Measurements from ENCODE around the gene GRAMD1C.

The GRAMD1C gene

GRCh38 chr3:113805249-113805648 lies 33.3 kb upstream of the GRAMD1C start:
- TF ChIP-seq, protein P1, sequence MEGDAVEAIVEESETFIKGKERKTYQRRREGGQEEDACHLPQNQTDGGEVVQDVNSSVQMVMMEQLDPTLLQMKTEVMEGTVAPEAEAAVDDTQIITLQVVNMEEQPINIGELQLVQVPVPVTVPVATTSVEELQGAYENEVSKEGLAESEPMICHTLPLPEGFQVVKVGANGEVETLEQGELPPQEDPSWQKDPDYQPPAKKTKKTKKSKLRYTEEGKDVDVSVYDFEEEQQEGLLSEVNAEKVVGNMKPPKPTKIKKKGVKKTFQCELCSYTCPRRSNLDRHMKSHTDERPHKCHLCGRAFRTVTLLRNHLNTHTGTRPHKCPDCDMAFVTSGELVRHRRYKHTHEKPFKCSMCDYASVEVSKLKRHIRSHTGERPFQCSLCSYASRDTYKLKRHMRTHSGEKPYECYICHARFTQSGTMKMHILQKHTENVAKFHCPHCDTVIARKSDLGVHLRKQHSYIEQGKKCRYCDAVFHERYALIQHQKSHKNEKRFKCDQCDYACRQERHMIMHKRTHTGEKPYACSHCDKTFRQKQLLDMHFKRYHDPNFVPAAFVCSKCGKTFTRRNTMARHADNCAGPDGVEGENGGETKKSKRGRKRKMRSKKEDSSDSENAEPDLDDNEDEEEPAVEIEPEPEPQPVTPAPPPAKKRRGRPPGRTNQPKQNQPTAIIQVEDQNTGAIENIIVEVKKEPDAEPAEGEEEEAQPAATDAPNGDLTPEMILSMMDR (IDR thresholded peaks at IDR 0.05; ENCODE audit: unreplicated experiment in 3 of 3): no peak
- H3K36me3 Mint-ChIP-seq (ENCODE audit: low read depth): peaks cover 63% of the 10 kb centered on the region
- H3K4me1 Mint-ChIP-seq: no peaks in the 10 kb centered on the region
- H3K27ac Mint-ChIP-seq: no peak overlapping the region
- no peak overlapping the region for H3K4me3 Mint-ChIP-seq
- no peaks in the 10 kb centered on the region for H3K27me3 Mint-ChIP-seq (ENCODE audit: low read depth)
- H3K9me3 Mint-ChIP-seq: no peaks in the 10 kb centered on the region

GRCh38 chr3:113812854-113813253 lies 25.7 kb upstream of the GRAMD1C start:
- Mint-ChIP-seq H3K9me3 (no peaks in the 10 kb centered on the region), H3K27me3 (ENCODE audit: low read depth) (peaks cover 4% of the 10 kb centered on the region), H3K36me3 (ENCODE audit: low read depth) (peaks cover 18% of the 10 kb centered on the region), H3K4me1 (no peaks in the 10 kb centered on the region), H3K27ac (no peak overlapping the region), H3K4me3 (no peak overlapping the region)
- TF ChIP-seq, protein P1 (IDR thresholded peaks at IDR 0.05; ENCODE audit: unreplicated experiment in 3 of 3): no peak

- Mint-ChIP-seq H3K27ac (no peak overlapping the region), H3K36me3 (ENCODE audit: low read depth) (no peaks in the 10 kb centered on the region), H3K4me1 (no peaks in the 10 kb centered on the region), H3K4me3 (no peak overlapping the region), H3K9me3 (no peaks in the 10 kb centered on the region), H3K27me3 (ENCODE audit: low read depth) (no peaks in the 10 kb centered on the region)
- TF ChIP-seq, protein P1 (IDR thresholded peaks at IDR 0.05; ENCODE audit: unreplicated experiment in 3 of 3): no peak
Measured at GRCh38 chr3:113819866-113820265, 18.7 kb upstream of the GRAMD1C start.

DNA sequence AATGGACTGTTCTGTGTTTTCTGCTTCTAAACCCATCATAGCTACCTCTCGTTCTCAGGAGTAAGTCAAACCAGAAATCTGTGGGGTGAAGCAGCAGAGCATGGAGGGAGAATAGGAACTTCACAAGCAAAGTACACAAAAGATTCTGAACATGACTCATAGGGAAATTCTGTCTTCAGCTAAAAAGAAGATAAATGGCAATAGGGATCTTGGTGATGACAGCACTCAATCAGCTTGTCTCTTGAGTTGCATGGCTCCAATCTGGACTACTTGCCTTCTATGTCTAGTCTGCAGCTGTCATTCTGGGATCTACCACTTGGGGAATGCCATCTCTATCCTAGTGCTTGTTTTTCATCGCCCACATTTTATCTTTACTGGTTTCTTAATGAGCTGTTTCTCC lies 13.5 kb upstream of the GRAMD1C start:
- H3K36me3 Mint-ChIP-seq (ENCODE audit: low read depth): no peaks in the 10 kb centered on the region
- H3K4me3 Mint-ChIP-seq: no peak overlapping the region
- H3K27ac Mint-ChIP-seq: no peak overlapping the region
- H3K27me3 Mint-ChIP-seq (ENCODE audit: low read depth): no peaks in the 10 kb centered on the region
- TF ChIP-seq, protein P1 (IDR thresholded peaks at IDR 0.05; ENCODE audit: unreplicated experiment in 3 of 3): no peak
- H3K4me1 Mint-ChIP-seq: no peaks in the 10 kb centered on the region
- no peaks in the 10 kb centered on the region for H3K9me3 Mint-ChIP-seq

GRCh38 chr3:113828600-113828999 lies 10.0 kb upstream of the GRAMD1C start:
- TF ChIP-seq, protein P1 (IDR thresholded peaks at IDR 0.05; ENCODE audit: unreplicated experiment in 3 of 3): no peak
- no peak overlapping the region for H3K27ac Mint-ChIP-seq
- peaks cover 3% of the 10 kb centered on the region for H3K9me3 Mint-ChIP-seq
- no peak overlapping the region for H3K4me3 Mint-ChIP-seq
- H3K36me3 Mint-ChIP-seq (ENCODE audit: low read depth): no peaks in the 10 kb centered on the region
- H3K27me3 Mint-ChIP-seq (ENCODE audit: low read depth): no peaks in the 10 kb centered on the region
- H3K4me1 Mint-ChIP-seq: no peaks in the 10 kb centered on the region

DNA sequence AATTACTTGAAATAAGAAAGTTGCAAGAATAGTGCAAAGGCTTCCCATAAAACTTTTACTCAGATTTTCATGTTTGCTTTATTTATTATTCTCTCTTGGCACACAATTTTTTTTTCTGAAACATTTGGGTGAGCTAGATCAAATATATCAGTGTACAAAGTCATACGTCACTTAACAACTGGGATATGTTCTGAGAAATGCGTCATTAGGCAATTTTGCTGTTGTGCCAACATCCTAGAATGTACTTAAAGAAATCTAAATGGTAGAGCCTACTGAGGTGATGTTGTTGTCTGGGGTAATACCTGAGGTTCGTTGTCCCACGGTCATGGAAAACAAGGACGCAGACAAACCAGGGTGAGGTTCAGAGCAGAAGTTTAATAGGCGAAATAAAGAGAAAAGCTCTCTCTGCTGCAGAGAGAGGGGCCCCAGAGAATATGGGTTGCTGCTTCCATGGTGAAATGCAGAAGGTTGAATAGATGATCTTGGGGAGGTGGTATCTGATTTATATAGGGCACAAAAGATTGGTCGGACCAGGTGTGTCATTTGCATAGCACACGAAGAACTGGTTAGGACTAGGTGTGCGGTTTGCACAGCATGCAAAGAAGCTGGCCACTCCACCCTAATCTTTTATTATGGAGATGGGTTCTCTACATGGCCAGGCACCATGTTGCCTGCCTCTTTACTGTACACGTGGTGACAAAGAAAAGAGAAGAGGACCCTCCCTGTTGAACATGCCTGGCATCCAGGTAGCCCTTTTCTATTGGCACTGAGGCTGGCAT lies 8.8 kb upstream of the GRAMD1C start:
- Mint-ChIP-seq H3K36me3 (ENCODE audit: low read depth) (no peaks in the 10 kb centered on the region), H3K27me3 (ENCODE audit: low read depth) (no peaks in the 10 kb centered on the region), H3K9me3 (peaks cover 3% of the 10 kb centered on the region), H3K27ac (no peak overlapping the region), H3K4me3 (no peak overlapping the region), H3K4me1 (no peaks in the 10 kb centered on the region)
- TF ChIP-seq, protein P1 (IDR thresholded peaks at IDR 0.05; ENCODE audit: unreplicated experiment in 3 of 3): no peak

Data from nephron (organoid).